MCF 10A (cell line): ENCODE data around the gene ZNF630. TPM values are rescaled to one million over a fixed set of nuclear protein-coding genes. Genes with fewer than 3 reads are reported as not detected.
A peak's percentile ranks its signal among the peaks of the same experiment; 100 is the strongest.

Experiments
- BruUV-seq: library from RNA; stranded (reverse); fragments of 400-500 nt; replicated peaks from 2 replicates; lab custom pipeline; 2021; lab: Mats Ljungman, UMichigan
- CTCF ChIA-PET: fragments of 300-600 bp; sonication (Branson Sonifier 250); formaldehyde crosslinking; extraction: SDS; loops from one replicate; lab custom pipeline; 2021; ENCODE audit warnings: antibody characterized with exemption, inconsistent platforms; lab: Yijun Ruan, JAX
- POLR2A ChIA-PET: fragments of 300-600, 350-650 bp; sonication (Branson Sonifier 250); formaldehyde crosslinking; extraction: SDS; loops from one replicate; lab custom pipeline; 2020; ENCODE audit warnings: antibody characterized with exemption, inconsistent platforms; lab: Yijun Ruan, JAX
- DNase-seq: peaks from one replicate; pipeline ENCODE4 v3.0.0-alpha.2; 2018; ENCODE audit not compliant: unreplicated experiment
- H3K27ac Mint-ChIP-seq: one replicate; pipeline ENCODE4 v1.8.0; 2022; ENCODE audit warnings: mild to moderate bottlenecking, low read depth, mixed read lengths; ENCODE audit not compliant: unreplicated experiment
- H3K27me3 Mint-ChIP-seq: one replicate; pipeline ENCODE4 v1.8.0; 2022; ENCODE audit warnings: mixed read lengths; ENCODE audit not compliant: insufficient read depth, unreplicated experiment
- H3K36me3 Mint-ChIP-seq: one replicate; pipeline ENCODE4 v1.8.0; 2022; ENCODE audit warnings: mild to moderate bottlenecking, moderate library complexity, mixed read lengths; ENCODE audit not compliant: insufficient read depth, unreplicated experiment
- H3K4me1 Mint-ChIP-seq: one replicate; pipeline ENCODE4 v1.8.0; 2022; ENCODE audit warnings: mixed read lengths; ENCODE audit not compliant: insufficient read depth, unreplicated experiment
- H3K4me3 Mint-ChIP-seq: one replicate; pipeline ENCODE4 v1.8.0; 2022; ENCODE audit warnings: mild to moderate bottlenecking, moderate library complexity, mixed read lengths; ENCODE audit not compliant: unreplicated experiment
- H3K9me3 Mint-ChIP-seq: one replicate; pipeline ENCODE4 v1.8.0; 2022; ENCODE audit warnings: mixed read lengths; ENCODE audit not compliant: unreplicated experiment
- CTCF ChIP-seq: fragments of 200-600 bp; IDR thresholded peaks from one replicate; pipeline ENCODE4 v1.8.0; 2022; ENCODE audit warnings: antibody characterized with exemption, mild to moderate bottlenecking; ENCODE audit not compliant: unreplicated experiment
- intact Hi-C: fragments of 100-400 bp; cut with micrococcal nuclease; formaldehyde crosslinking; loops from 2 replicates; pipeline ENCODE4 v1.14.1; 2022
- total RNA-seq: library from RNA; stranded (reverse); gene quantifications from 2 replicates; pipeline ENCODE4 v1.2.3, GENCODE V29; 2022

Gene ZNF630
- total RNA-seq, 1 experiment from 2014 or later: 2.4 TPM

GRCh38 chrX:48090123-48090522, 18.7 kb upstream of the ZNF630 start:
- TF ChIP-seq CTCF: no peak

GRCh38 chrX:48086082-48086481, 14.6 kb upstream of the ZNF630 start:
- POLR2A ChIA-PET: interaction anchor here (0.9 kb wide), 1 partner anchor 476 kb away, joined by 3 read pairs; no protein-coding TSS in a partner anchor
- CTCF ChIA-PET: no interaction called here
- H3K27me3 Mint-ChIP-seq: no peaks in the 10 kb centered on the region
- BruUV-seq: no TSS peak
- H3K4me1 Mint-ChIP-seq: no peaks in the 10 kb centered on the region
- no peaks in the 10 kb centered on the region for H3K36me3 Mint-ChIP-seq
- H3K4me3 Mint-ChIP-seq: no peak overlapping the region
- H3K9me3 Mint-ChIP-seq: peaks cover 4% of the 10 kb centered on the region
- H3K27ac Mint-ChIP-seq: no peak overlapping the region
- no peak for TF ChIP-seq CTCF
- peak; percentile 20 for DNase-seq
- intact Hi-C loops: no loop called here

More at GRCh38 chrX:48090123-48090522, 18.7 kb upstream of the ZNF630 start:
- CTCF ChIA-PET: no interaction called here
- Mint-ChIP-seq H3K4me3 (no peak overlapping the region), H3K9me3 (peaks cover 8% of the 10 kb centered on the region), H3K27me3 (no peaks in the 10 kb centered on the region), H3K27ac (no peak overlapping the region), H3K4me1 (no peaks in the 10 kb centered on the region), H3K36me3 (no peaks in the 10 kb centered on the region)
- POLR2A ChIA-PET: no interaction called here
- no peak for DNase-seq
- BruUV-seq: no TSS peak
- intact Hi-C loops: no loop called here

GRCh38 chrX:48083706-48084105, 12.3 kb upstream of the ZNF630 start:
- no peak for DNase-seq
- ChIA-PET POLR2A (interaction anchor here (1.0 to 1.4 kb wide), 3 partner anchors 407 to 456 kb away, joined by 3 to 6 read pairs (median 5); partner anchors contain the start of gene TBC1D25), CTCF (interaction anchor here (0.6 to 2.7 kb wide), 10 partner anchors 11 to 799 kb away, joined by 3 to 7 read pairs (median 4); no protein-coding TSS in a partner anchor)
- intact Hi-C loops: loop anchor here (1.0 to 5.0 kb wide), 4 partner anchors 403 to 509 kb away; no protein-coding TSS in a partner anchor
- TF ChIP-seq CTCF: no peak
- Mint-ChIP-seq H3K36me3 (no peaks in the 10 kb centered on the region), H3K4me1 (no peaks in the 10 kb centered on the region), H3K9me3 (no peaks in the 10 kb centered on the region), H3K4me3 (no peak overlapping the region), H3K27me3 (no peaks in the 10 kb centered on the region), H3K27ac (no peak overlapping the region)
- no TSS peak for BruUV-seq

GRCh38 chrX:48083212-48083611, 11.8 kb upstream of the ZNF630 start:
- POLR2A ChIA-PET: interaction anchor here (1.0 to 1.4 kb wide), 3 partner anchors 408 to 457 kb away, joined by 3 to 6 read pairs (median 5); partner anchors contain the start of gene TBC1D25
- intact Hi-C loops: loop anchor here (1.0 to 5.0 kb wide), 4 partner anchors 404 to 509 kb away; no protein-coding TSS in a partner anchor
- peak; percentile 60 for DNase-seq
- peak; percentile 39 for TF ChIP-seq CTCF
- BruUV-seq: no TSS peak
- Mint-ChIP-seq H3K36me3 (no peaks in the 10 kb centered on the region), H3K27me3 (no peaks in the 10 kb centered on the region), H3K9me3 (no peaks in the 10 kb centered on the region), H3K27ac (no peak overlapping the region), H3K4me1 (no peaks in the 10 kb centered on the region), H3K4me3 (no peak overlapping the region)
- CTCF ChIA-PET: interaction anchor here (0.6 to 2.7 kb wide), 11 partner anchors 193 to 795 kb away, joined by 3 to 7 read pairs (median 4); no protein-coding TSS in a partner anchor
